Measurements from ENCODE around the gene TRIM65.

DNA sequence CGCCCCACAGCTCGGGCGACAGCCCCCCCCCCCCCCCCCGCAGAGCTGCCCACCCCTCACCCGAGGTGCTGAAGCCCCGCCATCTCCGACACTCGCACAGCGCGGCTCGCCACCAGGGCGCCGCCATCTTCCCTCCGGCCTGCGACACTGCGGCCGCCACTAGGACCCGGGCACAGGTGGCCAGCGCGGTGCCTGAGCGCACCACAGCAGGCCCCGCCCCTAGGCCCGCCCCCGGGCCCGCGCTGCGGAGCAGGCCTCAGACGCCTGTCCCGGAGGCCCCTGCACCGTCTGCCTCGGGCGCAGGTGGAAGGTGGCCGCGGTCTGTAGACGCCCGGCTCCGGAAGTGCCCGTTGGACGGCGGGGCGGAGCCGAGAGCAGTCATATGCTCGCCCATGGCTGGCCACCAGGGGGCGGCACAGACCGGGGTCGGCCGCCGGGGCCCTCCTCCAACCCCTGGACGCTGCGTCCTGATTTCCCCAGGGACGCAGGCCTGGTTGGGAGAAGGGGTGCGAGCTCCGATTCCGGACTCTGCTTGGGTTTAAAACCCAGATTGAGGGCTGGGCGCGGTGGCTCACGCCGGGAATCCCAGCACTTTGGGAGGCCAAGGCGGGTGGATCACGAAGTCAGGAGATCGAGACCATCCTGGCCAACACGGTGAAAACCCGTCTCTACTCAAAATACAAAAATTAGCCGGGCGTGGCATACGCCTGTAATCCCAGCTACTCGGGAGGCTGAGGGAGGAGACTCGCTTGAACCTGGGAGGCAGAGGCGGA, 8.2 kb upstream of the TRIM65 start, which contains the start of gene MRPL38:
- TF ChIP-seq EZH2 (IDR thresholded peaks at IDR 0.05) (no peak), POLR2AphosphoS5 (IDR thresholded peaks at IDR 0.05; ENCODE audit: borderline replicate concordance, low read depth, low read length) (peak; percentile 65)
